Kidney epithelial cell (primary cell): ENCODE data around the gene PARP2. TPM values are rescaled to one million over a fixed set of nuclear protein-coding genes. Genes with fewer than 3 reads are reported as not detected.

Source experiments
- total RNA-seq: library from RNA; depleted of rRNA; stranded (reverse); fragments of >200 nt; gene quantifications from 2 replicates; pipeline ENCODE4 v1.2.3, GENCODE V29; 2015

PARP2 gene
- total RNA-seq, 1 donor from 2014 or later, result 22.2 TPM

Other genes starting within 250 kb of the PARP2 start
- gene OR4K17, start 232.9 kb upstream of the PARP2 start, total RNA-seq, result not detected in 2 replicates
- gene OR4N5, start 204.8 kb upstream of the PARP2 start, total RNA-seq, result not detected in 2 replicates
- gene OR11G2, start 152.7 kb upstream of the PARP2 start, total RNA-seq, result not detected in 2 replicates
- not detected in 2 replicates for gene OR11H6, start 119.9 kb upstream of the PARP2 start, total RNA-seq
- not detected in 2 replicates for gene OR11H7, start 114.7 kb upstream of the PARP2 start, total RNA-seq
- gene OR11H4, start 104.3 kb upstream of the PARP2 start, total RNA-seq, result not detected in 2 replicates
- gene TTC5, start 37.7 kb upstream of the PARP2 start, total RNA-seq, result 10.9 and 13.3 TPM in 2 replicates
- gene CCNB1IP1, start 10.4 kb upstream of the PARP2 start, total RNA-seq, result 236 and 246 TPM in 2 replicates
- gene TEP1, start 69.9 kb downstream of the PARP2 start, total RNA-seq, result 15.5 and 24.1 TPM in 2 replicates
- gene KLHL33, start 92.5 kb downstream of the PARP2 start, total RNA-seq, result 0.08 TPM in 1 of 2 replicates, not detected in the other
- gene OSGEP, start 111.2 kb downstream of the PARP2 start, total RNA-seq, result 46.6 and 61.1 TPM in 2 replicates
- 297 and 328 TPM in 2 replicates for gene APEX1, start 111.6 kb downstream of the PARP2 start, total RNA-seq
- 25.1 and 25.9 TPM in 2 replicates for gene PIP4P1, start 117.8 kb downstream of the PARP2 start, total RNA-seq
- gene PNP, start 125.8 kb downstream of the PARP2 start, total RNA-seq, result 96.5 and 98.0 TPM in 2 replicates
- not detected in 2 replicates for gene RNASE10, start 161.9 kb downstream of the PARP2 start, total RNA-seq
- gene RNASE9, start 217.4 kb downstream of the PARP2 start, total RNA-seq, result not detected in 2 replicates
- gene RNASE11, start 244.4 kb downstream of the PARP2 start, total RNA-seq, result not detected in 2 replicates
- not detected in 2 replicates for gene RNASE12, start 247.7 kb downstream of the PARP2 start, total RNA-seq